Measurements from ENCODE around the gene PPARA. TPM values are rescaled to one million over a fixed set of nuclear protein-coding genes. Genes with fewer than 3 reads are reported as not detected.

The PPARA gene
- total RNA-seq, 1 donor from 2014 or later: 101 TPM

DNA sequence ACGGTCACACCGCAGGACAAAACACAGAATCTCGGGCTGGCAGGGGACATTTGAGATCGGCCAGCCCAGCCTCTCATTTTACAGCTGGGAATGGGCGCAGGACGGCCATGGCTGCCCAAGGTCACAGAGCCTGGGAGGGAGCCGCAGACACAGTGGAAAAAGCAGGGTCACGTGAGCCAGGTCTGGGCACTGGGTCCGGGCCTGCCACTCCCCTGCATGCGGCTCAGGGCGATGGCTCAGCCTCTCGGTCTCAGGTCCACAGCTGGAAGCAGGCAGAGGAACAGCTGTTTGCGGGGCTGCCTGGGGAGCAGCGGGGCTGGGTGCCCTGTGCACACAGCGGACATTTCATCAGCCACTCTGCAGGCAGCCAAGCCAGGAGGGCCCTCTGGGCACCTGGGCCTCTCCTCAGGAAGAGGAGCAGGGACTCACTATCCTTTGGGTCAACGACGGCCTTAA lies 10.4 kb upstream of the PPARA start:
- H3K9me3 ChIP-seq (replicated peaks): no peaks in the 10 kb centered on the region
- TF ChIP-seq, protein P1, sequence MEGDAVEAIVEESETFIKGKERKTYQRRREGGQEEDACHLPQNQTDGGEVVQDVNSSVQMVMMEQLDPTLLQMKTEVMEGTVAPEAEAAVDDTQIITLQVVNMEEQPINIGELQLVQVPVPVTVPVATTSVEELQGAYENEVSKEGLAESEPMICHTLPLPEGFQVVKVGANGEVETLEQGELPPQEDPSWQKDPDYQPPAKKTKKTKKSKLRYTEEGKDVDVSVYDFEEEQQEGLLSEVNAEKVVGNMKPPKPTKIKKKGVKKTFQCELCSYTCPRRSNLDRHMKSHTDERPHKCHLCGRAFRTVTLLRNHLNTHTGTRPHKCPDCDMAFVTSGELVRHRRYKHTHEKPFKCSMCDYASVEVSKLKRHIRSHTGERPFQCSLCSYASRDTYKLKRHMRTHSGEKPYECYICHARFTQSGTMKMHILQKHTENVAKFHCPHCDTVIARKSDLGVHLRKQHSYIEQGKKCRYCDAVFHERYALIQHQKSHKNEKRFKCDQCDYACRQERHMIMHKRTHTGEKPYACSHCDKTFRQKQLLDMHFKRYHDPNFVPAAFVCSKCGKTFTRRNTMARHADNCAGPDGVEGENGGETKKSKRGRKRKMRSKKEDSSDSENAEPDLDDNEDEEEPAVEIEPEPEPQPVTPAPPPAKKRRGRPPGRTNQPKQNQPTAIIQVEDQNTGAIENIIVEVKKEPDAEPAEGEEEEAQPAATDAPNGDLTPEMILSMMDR (IDR thresholded peaks at IDR 0.05; ENCODE audit: borderline replicate concordance): no peak
- intact Hi-C loops (cut with micrococcal nuclease): no loop called here

DNA sequence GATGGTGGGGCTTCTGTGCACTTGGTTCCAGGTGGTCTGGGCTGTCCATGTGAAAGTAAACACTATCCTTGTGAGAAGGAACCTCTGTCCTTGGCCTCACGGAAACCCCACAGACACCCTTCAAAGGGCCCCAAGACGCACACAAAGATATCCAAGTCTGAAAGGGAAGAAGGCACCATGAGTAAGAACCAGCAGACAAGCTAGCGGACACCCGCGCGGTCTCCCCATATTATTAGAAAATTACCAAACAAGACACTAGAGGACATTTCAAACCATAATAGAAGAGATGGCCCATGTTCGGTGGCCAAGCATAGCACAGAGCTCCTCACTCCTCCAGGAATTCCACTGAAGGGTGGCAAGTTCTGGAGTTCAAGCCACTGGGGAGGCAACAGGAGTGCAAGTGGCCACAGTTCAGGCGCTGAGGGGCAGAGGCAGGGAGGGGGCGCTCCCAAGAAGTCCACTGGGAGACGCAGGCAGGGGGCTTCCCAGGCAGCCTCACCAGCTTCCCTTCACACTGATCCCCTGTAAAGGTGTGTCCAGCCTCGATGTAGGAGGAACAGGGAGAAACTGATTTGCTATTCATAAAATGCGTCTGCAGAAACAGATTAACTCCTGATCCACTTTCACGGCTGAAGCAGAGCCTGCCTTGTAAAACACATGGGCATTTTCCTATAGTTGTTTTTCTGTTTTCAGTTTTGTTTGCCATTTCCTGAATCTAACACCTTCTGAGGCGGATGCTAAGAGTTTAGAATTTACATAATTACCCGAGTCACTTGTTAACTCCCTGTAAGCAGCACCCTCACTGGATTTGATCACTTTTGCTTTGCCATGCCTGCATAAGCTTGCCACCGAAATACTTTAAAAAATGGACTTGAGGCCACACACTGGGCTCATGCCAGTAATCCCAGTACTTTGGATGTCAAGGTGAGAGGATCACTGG lies 9.1 kb upstream of the PPARA start:
- Histone ChIP-seq H3K9me3 (replicated peaks) (no peaks in the 10 kb centered on the region), H3K4me1 (peaks cover 20% of the 10 kb centered on the region), H3K36me3 (no peaks in the 10 kb centered on the region), H3K4me3 (no peak overlapping the region), H3K27ac (replicated peaks) (no peak overlapping the region), H3K27me3 (ENCODE audit: low read depth) (no peaks in the 10 kb centered on the region)
- intact Hi-C loops (cut with micrococcal nuclease): no loop called here
- TF ChIP-seq, protein P1 (IDR thresholded peaks at IDR 0.05; ENCODE audit: borderline replicate concordance): no peak
- no peak for DNase-seq

More for the DNA sequence above, 10.4 kb upstream of the PPARA start:
- DNase-seq: no peak
- Histone ChIP-seq H3K4me1 (peaks cover 20% of the 10 kb centered on the region), H3K36me3 (no peaks in the 10 kb centered on the region), H3K27ac (replicated peaks) (peak overlapping the region; percentile 86), H3K4me3 (no peak overlapping the region), H3K27me3 (ENCODE audit: low read depth) (no peaks in the 10 kb centered on the region)

- H3K4me3 ChIP-seq: no peak overlapping the region
- TF ChIP-seq, protein P1 (IDR thresholded peaks at IDR 0.05; ENCODE audit: borderline replicate concordance): no peak
- intact Hi-C loops (cut with micrococcal nuclease): no loop called here
- H3K27ac ChIP-seq (replicated peaks): no peak overlapping the region
- H3K9me3 ChIP-seq (replicated peaks): no peaks in the 10 kb centered on the region
- no peaks in the 10 kb centered on the region for H3K27me3 ChIP-seq (ENCODE audit: low read depth)
- H3K36me3 ChIP-seq: no peaks in the 10 kb centered on the region
- no peak for DNase-seq
- H3K4me1 ChIP-seq: peaks cover 31% of the 10 kb centered on the region
Observed at GRCh38 chr22:46142548-46143490, 7.5 kb upstream of the PPARA start.

GRCh38 chr22:46143491-46144147 lies 6.7 kb upstream of the PPARA start:
- TF ChIP-seq, protein P1 (IDR thresholded peaks at IDR 0.05; ENCODE audit: borderline replicate concordance): no peak
- H3K36me3 ChIP-seq: no peaks in the 10 kb centered on the region
- H3K4me1 ChIP-seq: peaks cover 38% of the 10 kb centered on the region
- no peaks in the 10 kb centered on the region for H3K9me3 ChIP-seq (replicated peaks)
- intact Hi-C loops (cut with micrococcal nuclease): no loop called here
- no peak for DNase-seq
- H3K4me3 ChIP-seq: no peak overlapping the region
- no peak overlapping the region for H3K27ac ChIP-seq (replicated peaks)
- H3K27me3 ChIP-seq (ENCODE audit: low read depth): no peaks in the 10 kb centered on the region

DNA sequence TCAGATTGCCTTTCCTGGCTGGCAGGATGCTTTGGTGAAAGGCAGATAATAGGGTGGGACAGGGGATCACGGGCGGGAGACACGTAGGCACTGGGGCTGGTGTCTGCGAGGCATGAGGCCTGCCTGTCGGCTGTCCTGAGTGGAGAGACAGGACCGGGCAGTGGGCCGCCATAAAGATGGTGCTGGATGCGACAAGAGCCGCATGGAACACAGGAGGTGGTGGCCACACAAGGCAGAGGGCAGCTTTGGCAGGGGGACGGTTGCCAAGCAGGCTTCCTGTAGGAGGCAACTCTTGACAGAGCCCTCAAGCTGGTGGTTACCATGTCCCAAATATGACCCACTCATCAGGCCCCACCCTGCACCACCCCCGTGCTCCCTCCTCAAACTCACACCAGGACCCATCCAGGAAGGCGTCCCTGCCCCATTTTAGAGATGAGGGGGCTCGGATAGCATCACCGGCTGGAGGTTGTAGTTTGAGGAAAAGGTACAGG lies 4.9 kb upstream of the PPARA start:
- no peaks in the 10 kb centered on the region for H3K27me3 ChIP-seq (ENCODE audit: low read depth)
- no peak overlapping the region for H3K27ac ChIP-seq (replicated peaks)
- TF ChIP-seq, protein P1 (IDR thresholded peaks at IDR 0.05; ENCODE audit: borderline replicate concordance): no peak
- H3K4me1 ChIP-seq: peaks cover 35% of the 10 kb centered on the region
- no peak overlapping the region for H3K4me3 ChIP-seq
- no peak for DNase-seq
- intact Hi-C loops (cut with micrococcal nuclease): no loop called here
- no peaks in the 10 kb centered on the region for H3K9me3 ChIP-seq (replicated peaks)
- no peaks in the 10 kb centered on the region for H3K36me3 ChIP-seq

Measured in left ventricle myocardium inferior (tissue), 1 donor.